GM21717 (cell line): ENCODE measurements around the gene RTN4.

Source experiments
- ATAC-seq: cut with Tn5 transposase; IDR thresholded peaks from one replicate; pipeline ENCODE4 v1.9.1; 2021; ENCODE audit warnings: mild to moderate bottlenecking, moderate library complexity; ENCODE audit not compliant: unreplicated experiment

The RTN4 gene

GRCh38 chr2:55045780-55046179, 4.5 kb downstream of the RTN4 start:
- ATAC-seq, result no peak

- ATAC-seq, result no peak
Observed at GRCh38 chr2:55043841-55044240, 6.4 kb downstream of the RTN4 start.

- no peak for ATAC-seq
Observed at GRCh38 chr2:55038428-55038827, 11.8 kb downstream of the RTN4 start.

- ATAC-seq, result no peak
Observed at GRCh38 chr2:55035716-55036115, 14.5 kb downstream of the RTN4 start.

- ATAC-seq, result no peak
Observed at GRCh38 chr2:55033921-55034320, 16.3 kb downstream of the RTN4 start.

- peak; percentile 98 for ATAC-seq
Observed at GRCh38 chr2:55033076-55033742, 17.0 kb downstream of the RTN4 start.

- no peak for ATAC-seq
Observed at GRCh38 chr2:55031505-55031904, 18.7 kb downstream of the RTN4 start.

- ATAC-seq, result no peak
Observed at GRCh38 chr2:55030766-55031165, 19.5 kb downstream of the RTN4 start.

- ATAC-seq, result no peak
Observed at GRCh38 chr2:55029098-55029497, 21.2 kb downstream of the RTN4 start.

GRCh38 chr2:55027226-55027625, 23.0 kb downstream of the RTN4 start:
- ATAC-seq, result no peak

GRCh38 chr2:55026202-55026601, 24.0 kb downstream of the RTN4 start:
- no peak for ATAC-seq

GRCh38 chr2:55025627-55026026, 24.6 kb downstream of the RTN4 start:
- ATAC-seq, result peak; percentile 37

- peak; percentile 56 for ATAC-seq
Observed at GRCh38 chr2:55025082-55025481, 25.2 kb downstream of the RTN4 start.

GRCh38 chr2:55022476-55022875, 27.8 kb downstream of the RTN4 start:
- no peak for ATAC-seq

GRCh38 chr2:55019526-55020258, 30.6 kb downstream of the RTN4 start:
- no peak for ATAC-seq

- no peak for ATAC-seq
Observed at GRCh38 chr2:55018619-55019018, 31.6 kb downstream of the RTN4 start.

- ATAC-seq, result no peak
Observed at GRCh38 chr2:55017880-55018279, 32.4 kb downstream of the RTN4 start.

GRCh38 chr2:55017428-55017827, 32.8 kb downstream of the RTN4 start:
- ATAC-seq, result no peak

- no peak for ATAC-seq
Observed at GRCh38 chr2:55014962-55015939, 35.0 kb downstream of the RTN4 start.

- ATAC-seq, result no peak
Observed at GRCh38 chr2:55013936-55014335, 36.3 kb downstream of the RTN4 start.
